ENCODE results near the gene TNRC18. TPM values are rescaled to one million over a fixed set of nuclear protein-coding genes. Genes with fewer than 3 reads are reported as not detected.

Gene TNRC18
- total and polyA plus RNA-seq, 9 of the 15 experiments (the other 6 are each of a cell fraction or from before 2014, with no cell fraction given) = 0.03 to 43.2 (median 18.0) TPM

DNA sequence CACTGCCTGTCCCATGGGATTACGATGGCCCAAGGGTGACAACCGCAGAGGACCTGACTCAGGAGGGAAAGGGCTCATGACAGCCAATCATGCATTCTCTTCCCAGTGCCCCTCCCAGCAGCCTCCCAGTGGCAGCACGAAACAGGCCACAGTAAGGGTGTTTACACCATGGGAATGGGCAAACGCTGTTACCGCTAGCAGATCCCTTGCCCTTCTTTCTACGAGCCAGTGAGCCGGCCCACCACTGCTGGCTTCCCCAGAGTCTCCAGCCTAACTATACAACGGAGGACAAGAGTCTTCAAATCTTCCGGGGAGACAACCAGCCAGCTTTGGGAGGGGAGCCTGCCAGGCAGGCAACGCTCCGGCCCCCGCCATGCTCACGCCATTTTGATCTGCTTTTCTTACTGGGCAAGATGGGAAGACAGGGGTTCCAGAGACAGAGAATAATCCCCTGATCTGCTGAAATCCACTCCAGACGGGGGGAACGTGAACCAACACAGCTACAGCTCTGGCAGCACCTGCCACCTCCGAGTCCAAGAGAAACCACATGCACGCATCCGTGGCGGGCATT, 71.1 kb downstream of the TNRC18 start:
- in situ Hi-C loops (cut with MboI) = loop anchor here (10.0 kb wide), 1 partner anchor 322 kb away; no protein-coding TSS in a partner anchor
- H3K4me2 ChIP-seq (ENCODE audit: insufficient read depth, low read length) = no peak overlapping the region
- TF ChIP-seq PCBP1 (IDR thresholded peaks at IDR 0.05; ENCODE audit: low read depth, low read length, poor library complexity, severe bottlenecking) (no peak), BHLHE40 (IDR thresholded peaks at IDR 0.05; ENCODE audit: low read length) (no peak), TAF9B (IDR thresholded peaks at IDR 0.05; ENCODE audit: partially characterized antibody) (no peak), HNRNPLL (IDR thresholded peaks at IDR 0.05; ENCODE audit: low read depth, low read length, poor library complexity, severe bottlenecking) (no peak)
- H3K4me3 ChIP-seq = no peak overlapping the region
- no peak overlapping the region for H3K27ac ChIP-seq (ENCODE audit: extremely low read depth, low read depth, low read length)
- ATAC-seq (no peak), DNase-seq (ENCODE audit: extremely low read depth in 1 of 4, low spot score in 3 of 4) (no peak), FAIRE-seq (no peak)
- 92% methylated on average over 17 of the region's 19 CpGs for WGBS (ENCODE audit: insufficient coverage, low coverage, missing lambda C conversion rate)
- H4K20me1 ChIP-seq (replicated peaks; ENCODE audit: control insufficient read depth, insufficient read depth, low read length) = 0 out of 2 replicates have a peak, but pooled peaks cover 7% of the 10 kb centered on the region
- H3K9me3 ChIP-seq (replicated peaks; ENCODE audit: control insufficient read depth, insufficient read depth, low read depth, low read length) = no peaks in the 10 kb centered on the region
- H3K27me3 ChIP-seq (ENCODE audit: control insufficient read depth in 2 of 2, insufficient read depth in 2 of 2, low read length in 2 of 2) = no peaks in the 10 kb centered on the region
- intact Hi-C loops (cut with micrococcal nuclease) = no loop called here
- POLR2A ChIA-PET = interaction anchor here (1.4 kb wide), 1 partner anchor 8 kb away, joined by 7 read pairs; no protein-coding TSS in a partner anchor
- no peaks in the 10 kb centered on the region for H3K79me2 ChIP-seq (ENCODE audit: control insufficient read depth, insufficient read depth, low read length)
- H2AFZ ChIP-seq (ENCODE audit: low read depth, low read length) = no peak overlapping the region
- peaks cover 0 to 17% of the 10 kb centered on the region in 2 experiments; a peak in 2 of 5 replicates for H3K4me1 ChIP-seq (replicated peaks in 1 of 2; ENCODE audit: control insufficient read depth in 2 of 2, insufficient read depth in 2 of 2, low read length in 2 of 2)
- no peaks in the 10 kb centered on the region for H3K9me1 ChIP-seq (ENCODE audit: control insufficient read depth, insufficient read depth, low read length)
- BruUV-seq (replicated peaks) = no TSS peak
- CTCF ChIA-PET (ENCODE audit: low intra/inter-chr PET ratio) = no interaction called here
- H3K36me3 ChIP-seq (ENCODE audit: control insufficient read depth, insufficient read depth, low read length) = peaks cover 21% of the 10 kb centered on the region; the same call in 1 of the 3 replicates
- H3K9ac ChIP-seq (ENCODE audit: insufficient read depth in 1 of 2, low read depth in 2 of 2, low read length in 2 of 2) = peak overlapping the region in 1 of 2 experiments; percentile 61; a peak in 1 of 4 replicates
